Breast epithelium (tissue), 4 donors: ENCODE measurements around the gene INSM1. TPM values are rescaled to one million over a fixed set of nuclear protein-coding genes. Genes with fewer than 3 reads are reported as not detected.

Experiments used
- DNase-seq, 2 donors: peaks; one replicate each; pipeline ENCODE4 v3.0.0-alpha.2; 2019; ENCODE audit warnings: low spot score in 2 of 2
- H3K27ac ChIP-seq, 2 donors: fragments of 200-600 bp; sonication (generic) in 1 of 2; one replicate each; pipeline ENCODE4 v1.5.1; 2016 to 2019; ENCODE audit warnings: mild to moderate bottlenecking in 1 of 2
- H3K27me3 ChIP-seq, 2 donors: fragments of 200-600 bp; sonication (generic) in 1 of 2; one replicate each; pipeline versions ENCODE4 v1.5.1 to v1.6.0; 2017 to 2019; ENCODE audit warnings: control low read depth in 1 of 2, mild to moderate bottlenecking in 1 of 2
- H3K36me3 ChIP-seq: fragments of 200-600 bp; one replicate; pipeline ENCODE4 v1.5.1; 2019
- H3K4me1 ChIP-seq, 2 donors: fragments of 200-600 bp; sonication (generic); one replicate each; pipeline ENCODE4 v1.5.1; 2016 to 2019; ENCODE audit warnings: control low read depth in 1 of 2
- H3K4me3 ChIP-seq, 3 donors: fragments of 200-600 bp; sonication (generic); 1 replicate in 2 of 3; 2 replicates in 1 of 3; pipeline ENCODE4 v1.5.1; 2016 to 2019; ENCODE audit warnings: mild to moderate bottlenecking in 3 of 3, moderate library complexity in 2 of 3
- H3K9me3 ChIP-seq, 2 donors: fragments of 200-600 bp; sonication (generic) in 1 of 2; one replicate each; pipeline ENCODE4 v1.5.1; 2016 to 2019; ENCODE audit warnings: control low read depth in 1 of 2
- POLR2A ChIP-seq: fragments of 450-650 bp; IDR thresholded peaks from one replicate; pipeline ENCODE4 v1.6.1; 2016; ENCODE audit warnings: antibody characterized with exemption, mild to moderate bottlenecking, moderate library complexity
- POLR2AphosphoS5 ChIP-seq, 3 donors: sonication (generic); formaldehyde crosslinking; IDR thresholded peaks; one replicate each; pipeline ENCODE4 v1.6.1; 2017; ENCODE audit warnings: antibody characterized with exemption in 3 of 3
- intact Hi-C: fragments of 100-400 bp; cut with DNase I; formaldehyde crosslinking; loops from one replicate; pipeline ENCODE4 v1.15.1; 2023; ENCODE audit warnings: low total_unique reads
- total RNA-seq, 3 donors: library from RNA; depleted of rRNA; stranded (reverse); fragments of >200 nt; gene quantifications; one replicate each; pipeline ENCODE4 v1.1.0, GENCODE V29; 2016
- TF ChIP-seq, protein P1 (sequence below), 3 donors: fragments of 450-650 bp; IDR thresholded peaks; one replicate each; pipeline ENCODE4 v1.5.1; 2016 to 2017; ENCODE audit warnings: antibody characterized with exemption in 3 of 3, mild to moderate bottlenecking in 3 of 3, moderate library complexity in 3 of 3

INSM1 gene
- total RNA-seq, 3 donors from 2014 or later, result 0.48 TPM; not detected in 2

DNA sequence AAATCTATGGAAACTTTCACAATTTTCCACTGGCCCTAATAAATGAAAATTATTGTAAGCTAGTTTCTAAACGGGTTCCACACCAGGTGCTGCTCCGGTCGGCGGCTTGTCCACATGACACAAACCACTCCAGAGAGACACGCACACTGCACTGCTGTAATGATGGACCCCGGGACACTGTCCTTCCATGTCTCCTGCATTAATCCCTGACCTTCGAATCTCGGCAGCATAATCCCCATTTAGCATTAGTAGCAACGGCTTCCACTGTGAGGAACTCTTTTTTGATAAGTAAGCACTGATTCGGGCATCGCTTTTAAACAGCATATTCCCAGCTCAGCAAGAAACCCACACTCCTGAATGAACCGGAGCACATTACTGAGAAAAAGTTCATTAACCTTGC, 43.5 kb downstream of the INSM1 start:
- Histone ChIP-seq H3K27ac (no peak overlapping the region), H3K9me3 (no peaks in the 10 kb centered on the region), H3K4me3 (no peak overlapping the region), H3K36me3 (no peaks in the 10 kb centered on the region), H3K27me3 (no peaks in the 10 kb centered on the region), H3K4me1 (no peaks in the 10 kb centered on the region)
- DNase-seq, result no peak
- intact Hi-C loops, result no loop called here
- TF ChIP-seq, protein P1, sequence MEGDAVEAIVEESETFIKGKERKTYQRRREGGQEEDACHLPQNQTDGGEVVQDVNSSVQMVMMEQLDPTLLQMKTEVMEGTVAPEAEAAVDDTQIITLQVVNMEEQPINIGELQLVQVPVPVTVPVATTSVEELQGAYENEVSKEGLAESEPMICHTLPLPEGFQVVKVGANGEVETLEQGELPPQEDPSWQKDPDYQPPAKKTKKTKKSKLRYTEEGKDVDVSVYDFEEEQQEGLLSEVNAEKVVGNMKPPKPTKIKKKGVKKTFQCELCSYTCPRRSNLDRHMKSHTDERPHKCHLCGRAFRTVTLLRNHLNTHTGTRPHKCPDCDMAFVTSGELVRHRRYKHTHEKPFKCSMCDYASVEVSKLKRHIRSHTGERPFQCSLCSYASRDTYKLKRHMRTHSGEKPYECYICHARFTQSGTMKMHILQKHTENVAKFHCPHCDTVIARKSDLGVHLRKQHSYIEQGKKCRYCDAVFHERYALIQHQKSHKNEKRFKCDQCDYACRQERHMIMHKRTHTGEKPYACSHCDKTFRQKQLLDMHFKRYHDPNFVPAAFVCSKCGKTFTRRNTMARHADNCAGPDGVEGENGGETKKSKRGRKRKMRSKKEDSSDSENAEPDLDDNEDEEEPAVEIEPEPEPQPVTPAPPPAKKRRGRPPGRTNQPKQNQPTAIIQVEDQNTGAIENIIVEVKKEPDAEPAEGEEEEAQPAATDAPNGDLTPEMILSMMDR (IDR thresholded peaks at IDR 0.05), result no peak
- no peak for TF ChIP-seq POLR2AphosphoS5 (IDR thresholded peaks at IDR 0.05)
- TF ChIP-seq POLR2A, result no peak

DNA sequence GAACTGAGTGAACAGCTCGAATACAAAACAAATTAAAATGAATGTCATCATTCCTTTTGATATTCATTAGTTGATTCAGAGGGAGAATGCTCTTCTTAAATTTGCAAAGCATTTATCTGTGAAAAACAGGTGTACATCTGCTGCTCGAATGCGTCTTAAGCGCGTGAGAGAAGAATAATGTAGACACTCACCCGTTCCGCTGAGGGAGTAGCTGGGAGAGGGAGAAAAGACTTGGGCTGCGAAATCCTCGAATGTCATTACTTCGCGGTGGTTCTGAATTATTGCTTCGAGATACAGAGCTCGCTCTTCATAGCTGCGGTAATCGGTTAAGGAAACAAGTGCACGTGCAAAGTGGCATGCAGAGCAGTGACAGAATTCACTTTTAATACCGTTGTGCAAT, 43.9 kb downstream of the INSM1 start:
- no peak for DNase-seq
- intact Hi-C loops, result no loop called here
- no peaks in the 10 kb centered on the region for H3K4me1 ChIP-seq
- H3K27me3 ChIP-seq, result no peaks in the 10 kb centered on the region
- H3K36me3 ChIP-seq, result no peaks in the 10 kb centered on the region
- no peak for TF ChIP-seq POLR2AphosphoS5 (IDR thresholded peaks at IDR 0.05)
- TF ChIP-seq, protein P1 (IDR thresholded peaks at IDR 0.05), result no peak
- TF ChIP-seq POLR2A, result no peak
- H3K27ac ChIP-seq, result no peak overlapping the region
- no peak overlapping the region for H3K4me3 ChIP-seq
- H3K9me3 ChIP-seq, result no peaks in the 10 kb centered on the region

DNA sequence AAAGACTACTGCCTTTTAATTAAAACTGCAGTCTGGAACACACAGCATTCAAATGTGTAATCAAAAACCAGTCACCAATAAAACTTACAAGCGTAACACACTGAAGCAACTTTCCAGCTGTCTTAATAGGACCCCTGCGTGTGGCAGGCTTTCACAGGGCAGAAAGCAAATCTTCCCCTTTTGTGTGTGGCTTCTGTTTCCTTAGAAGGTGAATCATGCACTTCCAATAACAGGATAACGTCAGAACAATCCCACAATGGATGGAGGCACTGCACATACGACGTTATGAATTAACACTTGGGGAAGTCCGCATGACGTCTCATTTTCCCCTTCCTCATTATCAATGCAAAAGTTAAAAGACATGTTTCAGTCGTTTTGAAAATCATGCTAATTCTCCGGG, 44.8 kb downstream of the INSM1 start:
- Histone ChIP-seq H3K9me3 (no peaks in the 10 kb centered on the region), H3K4me3 (no peak overlapping the region), H3K36me3 (no peaks in the 10 kb centered on the region), H3K27me3 (no peaks in the 10 kb centered on the region), H3K27ac (no peak overlapping the region), H3K4me1 (no peaks in the 10 kb centered on the region)
- TF ChIP-seq, protein P1 (IDR thresholded peaks at IDR 0.05), result no peak
- no peak for TF ChIP-seq POLR2A
- TF ChIP-seq POLR2AphosphoS5 (IDR thresholded peaks at IDR 0.05), result no peak
- intact Hi-C loops, result no loop called here
- no peak for DNase-seq

DNA sequence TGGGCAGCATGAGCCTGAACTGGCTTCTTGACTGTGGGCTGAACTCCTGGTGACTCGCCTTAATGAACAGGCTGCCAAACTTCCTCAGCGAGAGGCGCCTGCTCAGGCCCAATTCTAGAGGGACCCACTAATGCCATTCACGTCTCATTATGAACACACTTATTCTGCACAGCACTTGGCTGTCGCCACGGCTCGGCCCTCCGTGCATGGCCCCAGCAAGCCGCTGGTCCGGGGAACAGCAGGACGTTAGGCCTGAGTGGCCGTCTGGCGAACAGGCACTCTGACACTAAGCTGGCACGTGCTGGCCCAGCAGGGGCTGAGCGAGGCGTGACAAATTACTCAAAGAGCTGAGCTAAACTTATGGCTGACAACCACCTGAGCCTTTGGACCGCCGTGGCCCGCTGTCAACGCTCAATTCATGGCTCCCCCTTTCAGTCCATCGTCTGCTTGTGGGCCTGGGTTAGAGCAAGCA, 45.9 kb downstream of the INSM1 start:
- Histone ChIP-seq H3K4me1 (no peaks in the 10 kb centered on the region), H3K9me3 (no peaks in the 10 kb centered on the region), H3K27ac (no peak overlapping the region), H3K27me3 (no peaks in the 10 kb centered on the region), H3K36me3 (no peaks in the 10 kb centered on the region), H3K4me3 (no peak overlapping the region)
- TF ChIP-seq POLR2A (no peak), POLR2AphosphoS5 (IDR thresholded peaks at IDR 0.05) (no peak)
- TF ChIP-seq, protein P1 (IDR thresholded peaks at IDR 0.05), result no peak
- intact Hi-C loops, result no loop called here
- DNase-seq, result no peak

DNA sequence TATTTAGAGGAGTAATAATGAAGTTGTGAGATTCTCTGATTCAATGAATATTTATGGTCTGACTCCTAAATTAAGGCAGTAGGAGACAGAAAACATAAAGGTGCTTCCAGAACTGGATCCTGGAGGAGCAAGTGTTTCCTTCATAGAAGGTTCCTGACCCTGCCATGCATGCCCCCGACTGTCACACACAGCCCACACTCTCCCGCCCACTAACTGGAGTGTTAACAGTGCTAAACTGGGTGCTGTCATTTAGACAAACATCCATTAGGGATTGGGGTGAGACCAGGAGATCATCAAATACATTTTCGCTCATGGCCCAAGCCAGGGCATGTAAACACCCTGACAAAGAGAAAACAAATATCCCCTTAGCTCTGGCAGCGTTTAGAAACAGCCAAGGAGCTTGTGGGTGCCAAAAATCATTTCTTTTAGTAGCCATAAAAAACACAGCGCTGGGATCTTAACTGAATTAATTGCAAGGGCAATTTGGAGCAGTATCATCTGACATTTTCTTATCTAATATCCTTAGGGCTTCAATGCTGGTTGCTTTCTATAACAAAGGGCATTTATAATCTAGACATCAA, 46.8 kb downstream of the INSM1 start:
- intact Hi-C loops, result no loop called here
- no peak for DNase-seq
- H3K4me1 ChIP-seq, result no peaks in the 10 kb centered on the region
- no peak overlapping the region for H3K4me3 ChIP-seq
- no peaks in the 10 kb centered on the region for H3K9me3 ChIP-seq
- H3K27me3 ChIP-seq, result no peaks in the 10 kb centered on the region
- TF ChIP-seq, protein P1 (IDR thresholded peaks at IDR 0.05), result no peak
- TF ChIP-seq POLR2A, result no peak
- TF ChIP-seq POLR2AphosphoS5 (IDR thresholded peaks at IDR 0.05), result no peak
- no peaks in the 10 kb centered on the region for H3K36me3 ChIP-seq
- no peak overlapping the region for H3K27ac ChIP-seq
